ENCODE data around the gene FRG2. TPM values are rescaled to one million over a fixed set of nuclear protein-coding genes. Genes with fewer than 3 reads are reported as not detected.
"Not testable (repeated sequence)": the region's sequence is repeated elsewhere in the genome, so short reads cannot be mapped to it uniquely, and the experiment has no call there.

The FRG2 gene
- total and polyA plus RNA-seq, 10 of the 15 experiments (the other 5 are each of a cell fraction or from before 2014, with no cell fraction given), result 0.04 TPM; not detected in 9

DNA sequence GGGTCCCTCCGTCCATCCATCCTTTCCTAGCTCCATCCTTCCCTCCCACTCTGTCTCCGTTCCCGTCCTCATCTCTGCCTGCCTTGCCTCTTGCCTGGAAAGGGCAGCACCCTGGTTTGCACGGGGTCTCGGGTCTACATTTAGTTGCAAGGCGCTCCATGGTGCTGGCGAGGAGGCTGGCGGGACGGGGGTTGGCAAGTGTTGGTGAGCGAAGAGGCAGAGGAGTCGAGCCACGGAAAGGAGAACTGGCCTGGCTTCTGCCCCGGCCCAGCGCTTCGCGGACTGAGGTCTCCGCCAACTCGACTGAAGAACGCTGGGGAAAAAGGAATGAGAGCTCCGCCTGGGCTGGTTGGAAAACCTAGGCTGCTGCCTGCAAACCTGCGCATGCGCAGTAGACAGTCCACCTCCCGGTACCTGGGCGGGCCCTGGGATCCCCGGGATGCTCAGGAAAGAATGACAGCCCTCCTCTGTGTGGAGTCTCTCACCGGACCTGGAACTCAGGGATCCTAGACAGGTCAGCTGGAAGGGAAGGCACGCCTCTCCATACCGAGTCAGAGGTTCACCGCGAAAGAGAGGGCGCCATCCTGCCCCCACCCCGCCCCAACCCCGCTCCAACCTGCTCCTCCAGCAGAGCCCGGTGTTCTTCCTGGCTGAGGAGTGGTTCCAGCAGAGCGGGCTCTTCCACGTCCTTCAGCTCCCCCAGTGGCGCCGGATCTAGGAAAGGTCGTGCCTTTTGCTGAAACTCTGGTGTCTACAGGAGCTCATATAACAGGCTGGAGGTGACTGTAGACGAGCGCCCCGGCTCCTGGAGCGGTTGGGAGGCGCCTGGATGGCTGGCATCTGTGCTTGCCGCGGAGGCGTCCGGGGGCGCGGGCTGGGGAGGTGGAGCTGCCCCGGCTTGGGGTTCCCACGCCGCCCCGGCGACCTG is 6.0 kb downstream of the FRG2 start:
- Histone ChIP-seq H3K9ac (ENCODE audit: control insufficient read depth, insufficient read depth, low read length) (no peak overlapping the region), H4K20me1 (ENCODE audit: control insufficient read depth, insufficient read depth) (no peaks in the 10 kb centered on the region), H3K27ac (ENCODE audit: control insufficient read depth, insufficient read depth) (no peak overlapping the region), H3K9me3 (replicated peaks; ENCODE audit: control insufficient read depth, insufficient read depth, low read length) (peaks cover 7% of the 10 kb centered on the region; the same call in 1 of the 3 replicates), H3K4me3 (no peak overlapping the region), H2AFZ (ENCODE audit: control insufficient read depth, low read depth, low read length) (no peak overlapping the region), H3K4me1 (ENCODE audit: control insufficient read depth, insufficient read depth, low read length) (no peaks in the 10 kb centered on the region), H3K79me2 (ENCODE audit: control insufficient read depth, insufficient read depth, low read length) (no peaks in the 10 kb centered on the region), H3K27me3 (replicated peaks in 1 of 2; ENCODE audit: control insufficient read depth in 2 of 2, insufficient read depth in 2 of 2, low read length in 1 of 2) (no peaks in the 10 kb centered on the region), H3K36me3 (ENCODE audit: control insufficient read depth in 2 of 2, insufficient read depth in 2 of 2, low read length in 1 of 2) (no peaks in the 10 kb centered on the region), H3K4me2 (ENCODE audit: control insufficient read depth, insufficient read depth) (no peak overlapping the region)
- intact Hi-C loops (cut with micrococcal nuclease; ENCODE audit: unreplicated experiment) (no loop called here), in situ Hi-C loops (cut with MboI) (no loop called here)
- no peak for ATAC-seq
- SMC1A ChIA-PET (ENCODE audit: uncharacterized antibody, unreplicated experiment), result no interaction called here
- BruUV-seq (replicated peaks), result no TSS peak
- TF ChIP-seq JUND (IDR thresholded peaks at IDR 0.05; ENCODE audit: low read depth, low read length) (no peak), ZSCAN29 (IDR thresholded peaks at IDR 0.05) (peak; percentile 26; the same call in 1 of the 2 replicates)
- RAD21 ChIA-PET (ENCODE audit: unreplicated experiment), result no interaction called here
- CTCF ChIA-PET, result no interaction called here
- DNase-seq (ENCODE audit: low read depth, low spot score), result no peak
- WGBS (ENCODE audit: insufficient coverage, insufficient replicate concordance, low lambda C conversion rate, missing lambda C conversion rate), result 9% methylated on average over 51 of the region's 55 CpGs
- FAIRE-seq, result peak; percentile 38
- POLR2A ChIA-PET, result no interaction called here

- DNase-seq (ENCODE audit: low read depth, low spot score); H3K36me3 ChIP-seq (ENCODE audit: control insufficient read depth in 2 of 2, insufficient read depth in 2 of 2, low read length in 1 of 2); H3K9ac ChIP-seq (ENCODE audit: control insufficient read depth, insufficient read depth, low read length); CTCF ChIA-PET; H4K20me1 ChIP-seq (ENCODE audit: control insufficient read depth, insufficient read depth); ATAC-seq; RAD21 ChIA-PET (ENCODE audit: unreplicated experiment); H3K79me2 ChIP-seq (ENCODE audit: control insufficient read depth, insufficient read depth, low read length); H2AFZ ChIP-seq (ENCODE audit: control insufficient read depth, low read depth, low read length); in situ Hi-C loops (cut with MboI); H3K4me1 ChIP-seq (ENCODE audit: control insufficient read depth, insufficient read depth, low read length); BruUV-seq (replicated peaks); H3K4me3 ChIP-seq; H3K27ac ChIP-seq (ENCODE audit: control insufficient read depth, insufficient read depth); POLR2A ChIA-PET; SMC1A ChIA-PET (ENCODE audit: uncharacterized antibody, unreplicated experiment); H3K4me2 ChIP-seq (ENCODE audit: control insufficient read depth, insufficient read depth); intact Hi-C loops (cut with micrococcal nuclease; ENCODE audit: unreplicated experiment); H3K9me3 ChIP-seq (replicated peaks; ENCODE audit: control insufficient read depth, insufficient read depth, low read length); H3K27me3 ChIP-seq (replicated peaks in 1 of 2; ENCODE audit: control insufficient read depth in 2 of 2, insufficient read depth in 2 of 2, low read length in 1 of 2): not testable (repeated sequence)
- FAIRE-seq, result peak; percentile 99
- WGBS (ENCODE audit: insufficient coverage, insufficient replicate concordance, low lambda C conversion rate, missing lambda C conversion rate), result 23% methylated on average over 29 of the region's 29 CpGs
These were observed 7.1 kb downstream of the FRG2 start for GRCh38 chr4:190019859-190020463.
